ENCODE results near the gene FOXO3.

The FOXO3 gene

DNA sequence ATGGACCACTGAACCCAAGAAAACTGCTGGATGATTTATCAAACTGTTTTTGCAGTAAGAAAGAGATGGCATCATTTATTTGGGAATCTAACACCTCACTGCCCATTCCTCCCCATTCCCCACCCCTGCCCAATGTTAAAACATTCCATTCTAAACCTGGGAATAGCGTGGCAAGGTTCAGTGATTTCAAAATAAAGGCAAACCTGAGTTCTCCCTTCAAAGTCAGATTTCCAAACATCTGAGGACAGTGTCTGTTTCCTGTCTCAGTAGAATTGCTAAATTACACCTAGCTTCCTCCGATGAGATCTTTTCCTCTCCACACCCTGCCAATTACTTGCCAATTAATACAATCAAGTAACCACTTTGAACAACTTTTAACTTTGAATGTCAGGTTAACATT lies 160.1 kb downstream of the FOXO3 start:
- no peak for DNase-seq

DNA sequence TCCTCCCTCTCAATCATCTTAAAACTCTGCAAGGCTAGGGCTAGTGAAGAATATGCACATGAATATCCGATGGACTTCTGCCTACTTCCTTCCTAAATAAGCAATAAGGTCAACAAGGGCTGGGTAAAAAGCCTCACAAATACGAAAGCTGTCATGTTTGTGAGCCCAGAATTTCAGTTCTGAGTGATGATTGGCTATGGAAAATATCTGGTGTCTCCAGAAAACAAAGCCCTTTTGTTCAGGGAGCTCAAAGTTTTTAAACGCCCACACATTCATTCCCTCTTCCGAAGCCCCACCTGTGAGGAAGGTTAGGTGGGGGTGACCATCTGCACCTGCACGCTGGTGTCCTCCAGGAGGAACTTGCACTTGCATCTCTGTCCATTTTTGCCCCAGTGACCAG lies 160.6 kb downstream of the FOXO3 start:
- no peak for DNase-seq

DNA sequence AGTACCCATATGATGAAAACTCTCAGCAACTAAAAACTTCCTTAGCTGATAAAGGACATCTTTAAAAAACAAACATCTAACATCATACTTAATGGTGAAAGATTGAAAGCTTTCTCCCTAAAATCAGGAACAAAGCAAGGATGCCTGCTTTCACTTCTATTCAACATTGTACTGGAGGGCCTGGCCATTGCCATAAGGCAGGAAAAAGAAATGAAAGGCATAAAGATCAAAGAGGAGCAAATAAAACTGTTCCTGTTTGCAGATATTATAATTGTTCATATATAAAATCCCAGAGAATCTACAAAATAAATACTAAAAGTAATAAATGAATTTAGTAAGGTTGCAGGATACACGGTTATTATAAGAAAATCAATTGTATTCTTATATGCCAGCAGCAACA lies 162.9 kb downstream of the FOXO3 start:
- no peak for DNase-seq

DNA sequence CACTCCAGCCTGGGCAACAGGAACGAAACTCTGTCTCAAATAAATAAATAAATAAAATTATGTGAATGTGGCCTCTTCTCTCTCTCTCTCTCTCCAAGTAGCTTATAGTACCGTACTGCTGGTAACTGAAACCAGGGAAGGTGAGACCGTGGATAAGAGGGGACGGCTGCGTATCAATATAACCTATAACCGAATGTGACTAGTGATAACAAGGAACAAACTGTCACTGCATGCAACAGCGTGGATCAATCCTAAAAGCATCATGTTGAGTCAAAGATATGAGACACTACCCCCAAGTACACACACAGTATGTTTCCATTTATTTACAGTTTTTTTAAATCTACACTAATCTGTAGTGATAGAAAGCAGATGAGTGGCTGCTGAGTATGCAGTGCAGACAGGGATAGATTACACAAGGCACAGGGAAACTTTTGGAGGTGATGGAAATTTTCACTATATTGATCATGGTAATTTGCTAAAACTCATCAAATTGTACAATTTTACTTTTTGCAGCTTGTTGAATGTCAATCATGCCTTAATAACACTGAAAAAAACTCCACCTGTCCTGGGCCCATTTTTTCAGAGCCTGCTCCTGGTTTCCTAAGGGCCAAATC lies 166.1 kb downstream of the FOXO3 start:
- DNase-seq = no peak

DNA sequence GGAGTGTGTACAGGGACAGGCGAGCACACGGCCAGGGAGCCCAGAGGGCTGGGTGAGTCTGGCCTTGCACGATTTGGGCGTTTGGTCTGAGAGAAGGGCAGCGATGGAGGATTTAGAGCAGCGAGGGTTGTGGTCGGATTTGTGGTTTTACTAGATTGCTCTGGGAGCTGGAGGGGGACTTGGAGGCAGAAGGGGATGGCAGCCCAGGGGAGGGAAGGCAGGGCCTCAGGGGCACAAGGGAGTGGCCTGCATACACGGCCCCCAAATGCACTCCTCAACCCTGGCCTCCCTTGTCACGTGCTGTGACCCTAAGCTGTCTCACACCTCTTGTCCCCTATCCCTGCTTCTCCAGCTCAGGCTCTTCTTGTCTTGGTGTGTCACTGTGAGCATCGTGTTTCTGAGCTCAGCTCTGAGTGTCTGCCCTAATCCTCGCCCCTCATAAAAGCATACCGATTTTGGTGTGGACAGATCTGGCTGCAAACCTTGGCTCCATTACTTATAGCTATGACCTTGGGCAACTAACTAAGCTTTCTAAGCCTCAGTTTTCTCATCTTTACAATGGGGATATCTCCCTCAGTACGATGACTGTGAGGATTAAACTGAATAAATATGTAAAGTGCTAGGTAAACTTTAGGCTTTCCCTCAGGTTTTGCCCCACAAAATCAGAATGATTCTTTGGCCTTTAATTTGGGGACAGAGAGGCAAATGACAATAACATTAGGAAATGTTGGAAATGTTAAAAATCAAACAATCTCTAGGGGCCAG lies 167.4 kb downstream of the FOXO3 start:
- DNase-seq = no peak

DNA sequence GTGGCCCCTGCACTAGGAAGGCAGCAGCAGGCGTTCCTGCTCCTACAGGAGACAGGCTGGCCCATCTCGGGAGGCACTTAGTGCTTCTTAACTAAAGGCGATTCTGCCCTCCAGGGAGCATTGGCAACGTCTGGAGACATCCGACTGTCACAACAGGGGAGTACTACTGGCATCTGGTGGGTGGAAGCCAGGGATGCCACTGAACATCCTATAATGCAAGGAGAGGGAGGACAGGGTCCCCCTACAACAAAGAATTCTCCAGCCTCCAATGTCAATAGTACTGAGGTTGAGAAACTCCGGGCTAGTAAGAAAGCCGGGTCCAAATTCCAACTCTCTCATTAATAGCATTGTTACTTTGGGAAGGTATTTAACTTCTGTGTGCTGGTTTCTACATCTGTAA lies 168.1 kb downstream of the FOXO3 start:
- no peak for DNase-seq

DNA sequence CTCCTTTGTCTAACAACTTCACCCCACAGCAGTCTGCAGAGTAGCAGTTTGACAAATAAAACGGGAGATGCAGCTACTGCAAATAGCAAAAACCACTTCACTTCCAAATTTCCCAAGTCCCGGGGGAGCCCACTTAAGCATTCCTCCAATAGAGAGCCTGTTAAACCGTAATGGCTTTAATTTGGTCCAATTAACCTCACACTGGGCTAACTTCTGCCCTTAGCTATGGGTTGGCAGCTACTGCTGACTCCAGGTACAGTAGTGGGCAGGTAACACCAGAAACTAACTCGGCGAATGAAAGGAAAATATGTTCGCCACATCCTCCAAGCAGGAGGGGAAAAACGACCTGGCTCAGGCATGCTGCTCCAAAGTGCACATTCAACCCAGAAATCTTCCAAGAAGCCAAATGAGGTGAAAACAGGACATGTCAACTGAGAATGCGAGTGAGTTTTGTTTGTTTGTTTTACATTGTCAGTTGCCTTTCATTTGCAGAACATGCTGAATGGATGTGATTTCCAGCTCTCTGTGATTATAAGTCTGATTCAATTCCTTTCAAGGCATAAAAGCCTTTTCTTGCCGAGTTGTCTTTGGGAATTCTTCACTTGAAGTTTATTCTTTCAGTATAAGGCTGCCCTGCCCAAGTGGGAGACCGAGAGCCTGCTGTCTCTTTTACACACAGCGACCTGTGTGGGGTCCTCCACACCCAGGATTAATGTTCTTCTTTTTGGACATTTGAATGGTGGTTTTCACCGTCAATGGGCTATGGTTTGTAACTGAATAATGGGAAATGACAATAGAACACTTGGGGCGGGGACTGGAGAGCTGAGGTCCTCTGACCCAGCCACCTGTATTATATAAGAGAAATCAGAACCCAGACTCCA lies 170.2 kb downstream of the FOXO3 start:
- DNase-seq = no peak

DNA sequence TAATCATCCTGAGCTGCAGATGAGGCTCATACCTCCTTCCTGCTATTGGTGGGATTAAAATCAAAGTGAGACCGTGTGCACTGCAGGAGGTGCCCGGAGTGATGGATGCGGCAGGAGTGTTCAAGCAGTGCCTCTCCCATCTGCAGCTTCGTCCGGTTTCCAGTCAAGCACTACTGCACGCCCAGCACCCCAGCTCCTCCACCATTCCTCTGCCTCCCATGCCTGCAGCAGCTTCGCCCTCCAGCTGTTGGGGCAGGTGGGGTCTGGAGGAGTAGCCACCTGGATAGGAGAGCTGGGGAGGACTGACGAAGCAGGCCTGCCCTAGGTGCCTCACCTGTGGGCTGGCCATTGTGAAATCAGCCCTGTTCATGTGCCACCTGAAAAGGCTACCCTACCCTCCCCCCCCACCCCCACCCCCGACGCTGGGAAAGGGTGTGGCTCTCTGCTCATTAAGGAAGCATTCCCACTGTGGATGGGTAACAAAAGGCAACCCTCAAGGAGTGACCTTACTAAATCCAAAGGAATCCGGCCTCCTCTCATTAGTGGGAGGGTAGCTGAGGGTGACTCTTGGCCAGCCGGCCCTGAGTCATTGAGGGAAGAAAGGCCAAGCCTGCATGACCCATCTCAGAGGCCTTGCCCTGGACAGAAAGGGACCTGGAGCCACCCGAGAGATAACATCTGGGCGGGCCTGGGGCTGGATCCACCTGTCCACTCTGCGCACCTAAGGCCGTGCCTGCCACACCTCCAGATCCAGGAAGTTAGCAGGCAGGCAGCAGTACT lies 171.6 kb downstream of the FOXO3 start:
- DNase-seq = no peak

DNA sequence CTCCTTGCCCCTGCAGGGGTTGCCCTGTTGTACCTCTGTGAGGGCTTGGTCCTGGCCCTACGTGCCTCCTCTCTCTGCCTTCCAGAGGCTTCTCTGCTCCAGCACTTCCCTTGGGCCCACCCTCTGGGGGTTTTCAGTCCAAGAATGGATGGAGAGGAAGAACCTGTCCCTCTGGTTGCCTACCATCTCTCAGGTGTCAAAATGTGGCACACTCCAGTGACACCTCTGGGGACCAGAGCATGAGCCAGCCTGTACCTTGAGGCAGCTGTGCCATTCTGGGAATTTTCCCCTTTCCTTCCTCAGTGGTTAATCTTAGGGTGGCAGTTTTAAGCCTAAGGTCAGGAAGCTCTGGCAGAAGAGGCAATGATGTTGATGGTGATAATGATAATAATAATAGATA lies 172.3 kb downstream of the FOXO3 start:
- no peak for DNase-seq

DNA sequence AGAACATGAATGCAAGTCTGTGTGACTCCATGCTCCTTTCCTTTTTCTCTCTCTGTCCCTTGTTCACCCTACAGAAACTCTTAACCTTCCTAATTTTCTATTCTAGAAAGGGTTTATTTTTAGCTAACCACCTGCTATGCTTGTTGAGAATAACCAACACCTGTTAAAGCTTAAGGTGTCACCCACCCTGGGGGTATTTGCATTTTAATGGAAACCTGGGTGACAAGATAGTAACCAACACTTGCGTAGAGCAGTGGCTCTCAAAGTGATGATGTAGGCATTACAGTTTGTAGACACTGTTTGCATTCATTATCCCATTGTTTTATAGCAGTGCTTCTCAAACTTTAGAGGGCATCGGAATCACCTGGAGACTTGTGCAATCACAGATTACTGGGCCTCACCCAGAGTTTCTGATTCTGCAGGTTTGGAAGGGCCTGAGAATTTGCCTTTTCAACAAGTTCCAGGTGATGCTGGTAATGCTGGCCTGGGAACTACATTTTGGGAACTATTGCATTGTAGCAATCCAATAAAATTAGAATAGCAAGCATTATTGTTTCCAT lies 173.1 kb downstream of the FOXO3 start:
- no peak for DNase-seq

Measured in SHP77 treated with DMSO at 0.1 percent for 48 hours (cell line).